Endothelial cell of umbilical vein (primary cell): ENCODE measurements around the gene S100A7.

Experiments used
- EZH2 ChIP-seq: IDR thresholded peaks from 2 replicates; pipeline ENCODE4 v1.6.1; 2012; ENCODE audit warnings: borderline replicate concordance, low read depth, mild to moderate bottlenecking, moderate library complexity, low read length, inconsistent platforms; ENCODE audit not compliant: severe bottlenecking
- POLR2A ChIP-seq: IDR thresholded peaks from 2 replicates; pipeline ENCODE4 v1.6.1; 2012; ENCODE audit warnings: low read depth, mild to moderate bottlenecking, control low read depth, low read length
- POLR2AphosphoS5 ChIP-seq: IDR thresholded peaks from 2 replicates; pipeline ENCODE4 v1.6.1; 2012; ENCODE audit warnings: low read depth, mild to moderate bottlenecking, control low read depth, low read length, moderate library complexity; ENCODE audit not compliant: insufficient read depth
- TF ChIP-seq, protein P1 (sequence below), 2 donors: IDR thresholded peaks; 1 replicate in 1 of 2; 2 replicates in 1 of 2; pipeline ENCODE4 v1.5.1; 2011; ENCODE audit warnings: low read length in 2 of 2, mild to moderate bottlenecking in 2 of 2, moderate library complexity in 2 of 2, control low read depth in 1 of 2, inconsistent platforms in 1 of 2, low read depth in 1 of 2; ENCODE audit not compliant: insufficient read depth in 1 of 2; ENCODE audit errors: extremely low read depth in 1 of 2

- TF ChIP-seq, protein P1, sequence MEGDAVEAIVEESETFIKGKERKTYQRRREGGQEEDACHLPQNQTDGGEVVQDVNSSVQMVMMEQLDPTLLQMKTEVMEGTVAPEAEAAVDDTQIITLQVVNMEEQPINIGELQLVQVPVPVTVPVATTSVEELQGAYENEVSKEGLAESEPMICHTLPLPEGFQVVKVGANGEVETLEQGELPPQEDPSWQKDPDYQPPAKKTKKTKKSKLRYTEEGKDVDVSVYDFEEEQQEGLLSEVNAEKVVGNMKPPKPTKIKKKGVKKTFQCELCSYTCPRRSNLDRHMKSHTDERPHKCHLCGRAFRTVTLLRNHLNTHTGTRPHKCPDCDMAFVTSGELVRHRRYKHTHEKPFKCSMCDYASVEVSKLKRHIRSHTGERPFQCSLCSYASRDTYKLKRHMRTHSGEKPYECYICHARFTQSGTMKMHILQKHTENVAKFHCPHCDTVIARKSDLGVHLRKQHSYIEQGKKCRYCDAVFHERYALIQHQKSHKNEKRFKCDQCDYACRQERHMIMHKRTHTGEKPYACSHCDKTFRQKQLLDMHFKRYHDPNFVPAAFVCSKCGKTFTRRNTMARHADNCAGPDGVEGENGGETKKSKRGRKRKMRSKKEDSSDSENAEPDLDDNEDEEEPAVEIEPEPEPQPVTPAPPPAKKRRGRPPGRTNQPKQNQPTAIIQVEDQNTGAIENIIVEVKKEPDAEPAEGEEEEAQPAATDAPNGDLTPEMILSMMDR (IDR thresholded peaks at IDR 0.05; ENCODE audit: extremely low read depth in 1 of 2, insufficient read depth in 1 of 2, low read depth in 1 of 2, low read length in 2 of 2) = no peak
- TF ChIP-seq EZH2 (no peak), POLR2AphosphoS5 (no peak), POLR2A (no peak)
Observed at GRCh38 chr1:153441238-153441755, 19.2 kb downstream of the S100A7 start.
